ENCODE measurements around the gene FAM162A.

The FAM162A gene

DNA sequence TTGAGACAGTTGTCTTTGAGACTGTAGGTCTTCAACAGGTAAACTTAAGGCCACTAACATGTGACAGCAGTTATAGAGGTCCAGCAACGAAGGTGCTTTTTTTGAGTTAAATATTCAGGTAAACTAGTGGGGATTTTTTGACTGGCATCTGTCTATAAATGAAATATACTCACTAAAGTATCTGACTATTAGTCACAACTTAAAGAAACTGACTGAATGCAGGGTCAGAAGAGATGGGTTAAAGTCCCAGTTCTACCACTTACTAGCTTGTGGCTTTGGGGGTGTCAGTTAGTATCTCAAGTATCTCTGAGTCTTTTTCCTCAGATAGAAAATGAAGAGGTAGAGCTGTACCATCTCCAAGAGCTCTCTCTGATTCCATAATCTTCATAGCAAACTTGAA is 18.9 kb upstream of the FAM162A start:
- no peak for DNase-seq
- TF ChIP-seq POLR2A (IDR thresholded peaks at IDR 0.05; ENCODE audit: low read length) = no peak
- TF ChIP-seq GATA1 (IDR thresholded peaks at IDR 0.05; ENCODE audit: low read depth, low read length) = no peak

- peak; percentile 9 to 37 for DNase-seq
Measured at GRCh38 chr3:122365582-122366378, 18.2 kb upstream of the FAM162A start.

GRCh38 chr3:122366379-122366749 is 17.6 kb upstream of the FAM162A start:
- DNase-seq = no peak
- TF ChIP-seq POLR2A (IDR thresholded peaks at IDR 0.05; ENCODE audit: low read length) (no peak), GATA1 (IDR thresholded peaks at IDR 0.05; ENCODE audit: low read depth, low read length) (no peak)

- DNase-seq = no peak
Measured at GRCh38 chr3:122374034-122374433, 9.9 kb upstream of the FAM162A start.

DNA sequence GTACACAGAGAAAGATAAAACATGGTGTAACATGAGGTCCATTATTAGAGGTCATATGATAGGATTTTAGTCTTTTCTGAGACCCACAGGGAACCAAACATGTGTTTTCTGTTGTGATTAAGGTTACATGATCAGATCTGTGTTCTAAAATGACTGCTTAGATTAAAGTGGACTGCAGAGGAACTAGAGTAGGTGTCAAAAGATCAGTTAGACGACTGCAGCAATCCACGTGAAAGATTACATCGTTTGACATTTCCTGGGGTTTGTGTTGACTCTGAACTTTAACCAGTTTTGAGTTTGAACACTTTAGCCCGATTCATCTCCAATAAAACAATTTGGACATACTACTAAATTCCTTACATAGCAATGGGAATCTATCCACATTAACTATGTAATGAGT is 6.0 kb upstream of the FAM162A start:
- TF ChIP-seq POLR2A (IDR thresholded peaks at IDR 0.05; ENCODE audit: low read length) = no peak
- no peak for TF ChIP-seq GATA1 (IDR thresholded peaks at IDR 0.05; ENCODE audit: low read depth, low read length)
- DNase-seq = no peak

More at GRCh38 chr3:122374034-122374433, 9.9 kb upstream of the FAM162A start:
- TF ChIP-seq POLR2A (IDR thresholded peaks at IDR 0.05; ENCODE audit: low read length) (no peak), GATA1 (IDR thresholded peaks at IDR 0.05; ENCODE audit: low read depth, low read length) (no peak)

DNA sequence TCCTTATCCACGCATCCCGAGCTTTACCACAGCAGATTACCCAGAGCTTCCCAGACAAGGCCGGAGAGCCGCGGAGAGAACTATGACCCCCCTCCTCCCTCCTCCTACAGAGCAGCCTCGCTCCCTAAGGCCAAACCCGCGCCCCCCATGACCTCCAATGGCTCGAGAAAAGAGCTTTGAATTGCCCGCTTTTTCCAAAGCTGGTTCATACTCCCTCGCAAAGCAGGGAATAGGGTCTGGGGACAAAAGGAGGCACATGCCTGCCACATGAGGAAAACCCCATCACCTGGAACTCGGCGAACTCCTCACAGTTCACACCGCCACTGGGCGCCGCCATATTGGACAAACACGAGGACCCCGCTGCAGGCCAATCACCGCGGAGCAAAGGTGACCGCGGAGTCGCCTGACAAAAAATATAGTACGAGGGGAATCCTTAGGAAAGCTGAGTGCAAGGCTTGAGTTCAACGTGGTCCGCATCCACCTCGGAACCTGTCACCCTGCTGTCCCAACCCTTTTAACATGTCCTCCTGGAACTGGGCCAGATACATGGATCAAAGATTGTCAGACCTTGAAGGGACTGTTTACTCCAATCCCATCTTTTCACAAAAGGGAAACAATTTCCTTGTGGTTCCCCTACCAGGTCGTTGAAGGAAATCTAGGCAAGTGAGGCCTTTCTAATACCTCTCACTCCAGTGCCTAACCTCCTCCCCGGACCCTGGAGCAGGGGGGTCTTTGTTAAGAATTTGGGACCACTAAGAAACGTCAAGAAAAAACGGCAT is 905 bp upstream of the FAM162A start, which contains the start of gene MIX23:
MIX23 (minus strand) TSS at position 344 of the 779 bp plus-strand sequence; CDS start at position 337, 7 bp downstream.
- peak; percentile 88 to 91 for DNase-seq
- peak; percentile 50 for TF ChIP-seq POLR2A (IDR thresholded peaks at IDR 0.05; ENCODE audit: low read length)
- no peak for TF ChIP-seq GATA1 (IDR thresholded peaks at IDR 0.05; ENCODE audit: low read depth, low read length)

DNA sequence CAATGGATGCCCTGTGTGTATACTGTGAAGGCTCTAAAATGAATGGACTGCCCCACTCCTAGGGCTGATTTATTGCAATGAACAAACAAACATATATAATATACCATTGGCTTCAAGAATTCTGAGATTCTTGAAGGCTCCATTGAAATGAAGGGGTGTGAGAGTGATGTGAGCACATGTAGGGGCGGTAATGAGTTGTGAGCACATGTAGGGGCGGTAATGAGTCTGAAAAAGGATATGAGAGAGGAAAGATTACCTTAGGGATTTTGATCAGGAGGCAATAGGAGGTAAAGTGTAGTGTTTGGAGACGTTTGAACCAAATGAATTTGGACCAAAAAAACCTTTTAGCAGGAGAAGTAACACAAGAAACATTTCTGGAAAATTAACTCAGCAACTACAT is 3.7 kb downstream of the FAM162A start:
- DNase-seq = no peak
- TF ChIP-seq POLR2A (IDR thresholded peaks at IDR 0.05; ENCODE audit: low read length) (no peak), GATA1 (IDR thresholded peaks at IDR 0.05; ENCODE audit: low read depth, low read length) (no peak)

DNA sequence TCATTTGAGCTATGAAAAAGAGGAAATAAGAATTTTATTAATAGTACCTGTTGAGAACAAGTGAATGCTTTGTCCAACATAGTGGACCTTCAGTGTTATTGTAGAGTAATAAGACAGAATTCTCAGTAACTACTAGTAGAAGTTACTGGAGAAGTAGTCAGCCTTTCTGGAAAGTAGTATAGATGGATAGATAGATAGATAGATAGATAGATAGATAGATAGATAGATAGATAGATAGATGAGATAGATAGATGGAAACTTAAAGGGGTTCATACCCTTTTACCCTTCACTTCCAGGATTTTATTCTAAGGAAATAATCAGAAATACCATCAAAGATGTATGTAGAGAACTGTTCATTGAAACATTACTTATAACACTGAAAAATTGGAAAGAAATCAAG is 5.2 kb downstream of the FAM162A start:
- no peak for DNase-seq
- no peak for TF ChIP-seq POLR2A (IDR thresholded peaks at IDR 0.05; ENCODE audit: low read length)
- TF ChIP-seq GATA1 (IDR thresholded peaks at IDR 0.05; ENCODE audit: low read depth, low read length) = no peak

DNA sequence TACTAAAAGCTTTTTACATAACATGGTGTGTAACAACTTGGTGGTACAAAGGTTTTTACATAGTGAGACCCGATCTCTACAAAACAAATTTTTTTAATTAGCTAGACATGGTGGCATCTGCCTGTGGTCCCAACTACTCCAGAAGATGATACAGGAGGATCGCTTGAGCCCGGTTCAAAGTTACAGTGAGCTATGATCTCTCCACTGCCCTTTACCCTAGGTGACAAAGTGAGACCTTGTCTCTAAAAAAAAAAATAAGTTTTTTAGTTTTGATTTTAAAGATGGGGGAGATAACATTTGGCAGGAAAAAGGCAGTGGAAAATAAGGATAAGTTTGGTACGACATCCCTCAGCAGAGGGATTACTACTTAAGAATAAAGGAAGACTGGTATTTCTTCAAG is 5.9 kb downstream of the FAM162A start:
- TF ChIP-seq POLR2A (IDR thresholded peaks at IDR 0.05; ENCODE audit: low read length) (no peak), GATA1 (IDR thresholded peaks at IDR 0.05; ENCODE audit: low read depth, low read length) (no peak)
- no peak for DNase-seq

GRCh38 chr3:122390665-122391064 is 6.7 kb downstream of the FAM162A start:
- TF ChIP-seq POLR2A (IDR thresholded peaks at IDR 0.05; ENCODE audit: low read length) (no peak), GATA1 (IDR thresholded peaks at IDR 0.05; ENCODE audit: low read depth, low read length) (no peak)
- peak; percentile 48 to 87 for DNase-seq

DNA sequence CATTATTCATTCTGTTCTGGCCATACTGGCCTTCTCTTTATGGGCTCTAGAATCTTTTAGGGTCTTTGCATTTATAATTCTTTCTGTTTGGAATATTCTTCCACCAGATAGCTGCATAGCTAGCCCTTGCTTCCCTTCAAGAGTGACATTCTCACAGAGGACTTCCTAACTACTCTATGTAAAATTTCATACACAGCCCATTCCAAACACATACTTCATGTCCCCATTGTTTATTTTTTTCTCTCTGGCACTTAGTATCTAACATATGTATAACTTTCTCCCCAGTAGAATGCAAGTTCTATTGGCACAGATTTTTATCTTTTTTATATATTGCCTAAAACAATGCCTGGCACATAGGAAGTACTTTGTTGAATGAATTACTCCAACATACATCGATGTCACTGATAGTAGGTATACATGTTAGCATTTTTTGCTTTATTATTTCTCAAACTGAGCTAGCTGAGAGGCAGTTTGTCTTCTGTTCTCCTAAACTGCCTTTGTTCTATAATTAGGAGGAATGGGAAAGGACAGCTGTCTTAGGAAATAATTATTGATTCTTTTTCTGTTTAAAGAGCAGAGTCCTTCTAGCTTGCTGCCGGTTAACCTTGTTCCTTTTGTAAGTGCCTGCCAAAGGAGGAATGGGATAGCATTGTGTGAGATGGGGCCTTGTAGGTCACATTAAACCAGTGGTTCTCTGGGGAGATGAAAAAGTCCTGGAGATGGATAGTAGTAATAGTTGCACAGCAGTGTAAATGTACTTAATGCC is 7.9 kb downstream of the FAM162A start:
- no peak for DNase-seq
- TF ChIP-seq GATA1 (IDR thresholded peaks at IDR 0.05; ENCODE audit: low read depth, low read length) = no peak
- no peak for TF ChIP-seq POLR2A (IDR thresholded peaks at IDR 0.05; ENCODE audit: low read length)

DNA sequence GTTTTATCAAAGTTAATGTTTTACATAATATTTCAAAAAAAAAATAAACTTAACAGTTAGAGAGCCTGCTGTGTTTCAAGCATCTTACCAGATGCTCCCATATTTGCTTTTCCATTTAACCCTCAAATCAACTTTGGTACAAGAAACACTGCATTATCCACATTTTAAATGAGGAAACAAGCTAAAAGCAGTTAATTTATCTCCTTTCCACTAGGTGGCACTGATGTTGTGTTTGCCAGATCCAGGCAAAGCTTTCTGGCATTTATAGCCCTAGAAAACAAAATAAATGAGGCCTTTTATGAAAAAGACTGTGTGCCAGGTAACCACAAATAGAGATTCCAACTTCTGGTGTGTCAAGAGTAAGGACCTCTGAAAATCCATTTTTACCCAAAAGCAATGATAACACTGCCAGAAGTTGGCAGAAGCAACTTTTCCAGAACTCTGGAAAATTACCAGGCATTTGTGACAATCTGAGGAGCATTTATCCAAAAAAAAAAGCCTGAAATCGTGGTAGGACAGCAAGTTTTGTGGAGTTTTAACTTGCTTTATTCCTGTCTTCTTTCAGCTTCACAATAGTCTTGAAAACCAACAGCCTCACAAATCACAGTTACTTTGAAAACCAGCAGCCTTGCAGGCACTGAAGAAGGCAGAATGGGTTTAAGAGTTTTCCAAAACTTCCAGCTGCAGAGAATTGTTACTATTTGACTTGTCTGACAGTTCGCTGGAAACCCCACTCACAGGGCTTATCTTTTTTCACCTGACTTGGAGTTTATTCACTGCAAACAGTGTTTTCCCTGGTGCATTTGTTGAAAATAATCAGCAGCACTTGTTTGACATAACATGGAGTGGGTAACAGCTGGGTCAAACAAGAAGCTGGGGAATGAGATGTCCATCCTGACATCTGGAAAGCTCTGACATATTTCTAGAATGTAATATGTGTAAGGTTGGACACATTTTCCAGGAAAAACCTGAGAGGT is 9.2 kb downstream of the FAM162A start:
- TF ChIP-seq POLR2A (IDR thresholded peaks at IDR 0.05; ENCODE audit: low read length) = no peak
- TF ChIP-seq GATA1 (IDR thresholded peaks at IDR 0.05; ENCODE audit: low read depth, low read length) = no peak
- peak; percentile 72 to 73 for DNase-seq

DNA sequence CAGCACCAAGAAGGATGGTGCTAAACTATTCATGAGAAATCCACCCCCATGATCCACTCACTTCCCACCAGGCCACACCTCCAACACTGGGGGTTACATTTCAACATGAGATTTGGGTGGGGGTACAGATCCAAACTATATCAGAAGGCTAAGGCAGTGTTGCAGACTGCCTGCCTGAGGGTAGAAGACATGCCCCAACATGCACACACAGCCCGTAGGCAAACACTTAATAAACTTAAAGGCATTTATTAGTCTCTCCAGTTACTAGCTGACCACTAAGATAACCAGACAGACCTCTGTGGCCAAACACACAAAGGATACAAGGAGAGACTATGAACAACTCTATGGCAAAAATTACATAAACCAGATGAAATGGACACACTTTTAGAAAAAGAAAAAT is 10.2 kb downstream of the FAM162A start:
- DNase-seq = no peak
- TF ChIP-seq GATA1 (IDR thresholded peaks at IDR 0.05; ENCODE audit: low read depth, low read length) (no peak), POLR2A (IDR thresholded peaks at IDR 0.05; ENCODE audit: low read length) (no peak)

All from erythroblast (primary cell).